Keratinocyte (primary cell): ENCODE data around the gene CDYL.

Experiments
- CTCF ChIP-seq, 3 experiments: IDR thresholded peaks in 1 of 3; conservative IDR thresholded peaks in 1 of 3; optimal IDR thresholded peaks in 1 of 3; 2 replicates in 2 of 3; 3 replicates in 1 of 3; pipeline versions ENCODE3 to v1.5.1; 2011; ENCODE audit warnings: low read length in 3 of 3, mild to moderate bottlenecking in 3 of 3, moderate library complexity in 2 of 3, control low read depth in 1 of 3, inconsistent platforms in 1 of 3; ENCODE audit not compliant: insufficient read depth in 2 of 3; ENCODE audit errors: extremely low read depth in 1 of 3
- EZH2 ChIP-seq: IDR thresholded peaks from one replicate; pipeline ENCODE4 v1.6.1; 2012; ENCODE audit warnings: inconsistent platforms, mild to moderate bottlenecking, low read length, moderate library complexity

GRCh38 chr6:4727671-4728435 lies 48.4 kb upstream of the CDYL start:
- TF ChIP-seq CTCF (optimal IDR thresholded peaks at IDR 0.05 in 1 of 3, IDR thresholded peaks at IDR 0.05 in 1 of 3, conservative IDR thresholded peaks at IDR 0.05 in 1 of 3; ENCODE audit: extremely low read depth in 1 of 3, insufficient read depth in 2 of 3, low read length in 3 of 3), result no peak
- no peak for TF ChIP-seq EZH2
